Effector CD8-positive, alpha-beta T cell (primary cell): ENCODE results near the gene ZSWIM4.
"Not testable (repeated sequence)": the region's sequence is repeated elsewhere in the genome, so short reads cannot be mapped to it uniquely, and the experiment has no call there.

Source experiments
- DNase-seq: peaks from one replicate; lab custom pipeline; 2025; lab: John Stamatoyannopoulos, UW
- total RNA-seq, 4 experiments: gene quantifications; one replicate each; lab custom pipeline; 2026; lab: John Stamatoyannopoulos, UW

Gene ZSWIM4
- total RNA-seq, result 7.1 to 27.7 (median 15.9) reads per million in 4 experiments

GRCh38 chr19:13794757-13795589, at the start of gene ZSWIM4:
ZSWIM4 (plus strand) TSS chr19:13795443; CDS start chr19:13795649, 206 bp downstream.
- peak; percentile 90 for DNase-seq

GRCh38 chr19:13747098-13747453, 48.2 kb upstream of the ZSWIM4 start:
- no peak for DNase-seq

GRCh38 chr19:13748169-13748828, 46.9 kb upstream of the ZSWIM4 start:
- DNase-seq, result no peak

GRCh38 chr19:13751436-13751835, 43.8 kb upstream of the ZSWIM4 start:
- no peak for DNase-seq

- not testable (repeated sequence) for DNase-seq
These were observed 41.6 kb upstream of the ZSWIM4 start for GRCh38 chr19:13753622-13754021.

- DNase-seq, result no peak
These were observed 39.0 kb upstream of the ZSWIM4 start for GRCh38 chr19:13756210-13756609.

- no peak for DNase-seq
These were observed 37.2 kb upstream of the ZSWIM4 start for GRCh38 chr19:13757805-13758772.

- DNase-seq, result no peak
These were observed 36.4 kb upstream of the ZSWIM4 start for GRCh38 chr19:13758795-13759194.

- DNase-seq, result no peak
These were observed 33.8 kb upstream of the ZSWIM4 start for GRCh38 chr19:13761423-13761822.

- no peak for DNase-seq
These were observed 32.5 kb upstream of the ZSWIM4 start for GRCh38 chr19:13762635-13763235.

GRCh38 chr19:13763265-13763664, 32.0 kb upstream of the ZSWIM4 start:
- DNase-seq, result no peak

GRCh38 chr19:13764101-13764807, 31.0 kb upstream of the ZSWIM4 start, which contains the start of gene MRI1:
MRI1 (plus strand) TSS chr19:13764522; CDS start chr19:13764589, 67 bp downstream.
- peak; percentile 46 for DNase-seq

GRCh38 chr19:13764821-13765394, 30.3 kb upstream of the ZSWIM4 start:
- peak; percentile 3 for DNase-seq

- DNase-seq, result no peak
These were observed 29.7 kb upstream of the ZSWIM4 start for GRCh38 chr19:13765395-13766094.

- DNase-seq, result no peak
These were observed 29.2 kb upstream of the ZSWIM4 start for GRCh38 chr19:13766095-13766481.

GRCh38 chr19:13768510-13768909, 26.7 kb upstream of the ZSWIM4 start:
- DNase-seq, result no peak

GRCh38 chr19:13770013-13770635, 25.1 kb upstream of the ZSWIM4 start:
- DNase-seq, result no peak

GRCh38 chr19:13774217-13775191, 20.7 kb upstream of the ZSWIM4 start, which contains the start of gene C19orf53:
C19orf53 (plus strand) TSS chr19:13774456; CDS start chr19:13774478, 22 bp downstream.
- DNase-seq, result peak; percentile 74
